DOHH2 (cell line): Measurements from ENCODE around the gene CFAP73.

ENCODE experiments used
- H3F3A ChIP-seq: fragments of 200-600 bp; sonication (generic), shearing (Covaris generic); 2 replicates; pipeline ENCODE4 v1.6.0; 2016; ENCODE audit warnings: antibody characterized with exemption, mild to moderate bottlenecking; ENCODE audit not compliant: control insufficient read depth, insufficient read depth
- H3K27ac ChIP-seq: fragments of 200-600 bp; sonication (generic); 2 replicates; pipeline ENCODE4 v1.5.1; 2014; ENCODE audit warnings: low read depth, mild to moderate bottlenecking, low read length, moderate library complexity
- H3K27me3 ChIP-seq: fragments of 200-600 bp; sonication (generic); 2 replicates; pipeline ENCODE4 v1.6.1; 2014; ENCODE audit warnings: mild to moderate bottlenecking, low read length, mixed read lengths; ENCODE audit not compliant: control insufficient read depth
- H3K36me3 ChIP-seq: fragments of 200-600 bp; sonication (generic); 2 replicates; pipeline ENCODE4 v1.6.1; 2014; ENCODE audit warnings: mild to moderate bottlenecking, low read length, moderate library complexity, mixed read lengths; ENCODE audit not compliant: control insufficient read depth
- H3K4me1 ChIP-seq: fragments of 200-600 bp; sonication (generic); 2 replicates; pipeline ENCODE4 v1.6.1; 2014; ENCODE audit warnings: mild to moderate bottlenecking, low read length, mixed read lengths; ENCODE audit not compliant: control insufficient read depth
- H3K4me2 ChIP-seq: fragments of 200-600 bp; sonication (generic); 2 replicates; pipeline ENCODE4 v1.6.0; 2014; ENCODE audit warnings: mild to moderate bottlenecking, low read length, moderate library complexity
- H3K4me3 ChIP-seq: fragments of 200-600 bp; sonication (generic); 2 replicates; pipeline ENCODE4 v1.5.1; 2014; ENCODE audit warnings: mild to moderate bottlenecking, low read length, mixed read lengths
- H3K79me2 ChIP-seq: fragments of 200-600 bp; sonication (generic); 2 replicates; pipeline ENCODE4 v1.6.1; 2014; ENCODE audit warnings: mild to moderate bottlenecking, low read length, mixed read lengths; ENCODE audit not compliant: control insufficient read depth
- H3K9me2 ChIP-seq: fragments of 200-600 bp; sonication (generic); replicated peaks from 2 replicates; pipeline ENCODE4 v1.6.1; 2014; ENCODE audit warnings: mild to moderate bottlenecking, low read length, mixed read lengths; ENCODE audit not compliant: control insufficient read depth
- H3K9me3 ChIP-seq: fragments of 200-600 bp; sonication (generic); 2 replicates; pipeline ENCODE4 v1.6.1; 2014; ENCODE audit warnings: antibody characterized with exemption, low read length, mixed read lengths; ENCODE audit not compliant: control insufficient read depth, insufficient read depth
- H4K20me1 ChIP-seq: fragments of 200-600 bp; sonication (generic); 2 replicates; pipeline ENCODE4 v1.6.0; 2014; ENCODE audit warnings: low read depth, mild to moderate bottlenecking, antibody characterized with exemption, low read length, moderate library complexity; ENCODE audit not compliant: control insufficient read depth, insufficient read depth
- EZH2phosphoT487 ChIP-seq: fragments of 200-600 bp; sonication (generic); IDR thresholded peaks from 2 replicates; pipeline ENCODE4 v1.6.1; 2017; ENCODE audit warnings: borderline replicate concordance, mild to moderate bottlenecking, antibody characterized with exemption, low read length, moderate library complexity, mixed read lengths
- TF ChIP-seq, protein P1 (sequence below): fragments of 200-600 bp; sonication (generic); IDR thresholded peaks from one replicate; pipeline ENCODE4 v1.5.1; 2014; ENCODE audit warnings: antibody characterized with exemption, mild to moderate bottlenecking, low read depth, low read length; ENCODE audit not compliant: poor library complexity, severe bottlenecking

Gene CFAP73

DNA sequence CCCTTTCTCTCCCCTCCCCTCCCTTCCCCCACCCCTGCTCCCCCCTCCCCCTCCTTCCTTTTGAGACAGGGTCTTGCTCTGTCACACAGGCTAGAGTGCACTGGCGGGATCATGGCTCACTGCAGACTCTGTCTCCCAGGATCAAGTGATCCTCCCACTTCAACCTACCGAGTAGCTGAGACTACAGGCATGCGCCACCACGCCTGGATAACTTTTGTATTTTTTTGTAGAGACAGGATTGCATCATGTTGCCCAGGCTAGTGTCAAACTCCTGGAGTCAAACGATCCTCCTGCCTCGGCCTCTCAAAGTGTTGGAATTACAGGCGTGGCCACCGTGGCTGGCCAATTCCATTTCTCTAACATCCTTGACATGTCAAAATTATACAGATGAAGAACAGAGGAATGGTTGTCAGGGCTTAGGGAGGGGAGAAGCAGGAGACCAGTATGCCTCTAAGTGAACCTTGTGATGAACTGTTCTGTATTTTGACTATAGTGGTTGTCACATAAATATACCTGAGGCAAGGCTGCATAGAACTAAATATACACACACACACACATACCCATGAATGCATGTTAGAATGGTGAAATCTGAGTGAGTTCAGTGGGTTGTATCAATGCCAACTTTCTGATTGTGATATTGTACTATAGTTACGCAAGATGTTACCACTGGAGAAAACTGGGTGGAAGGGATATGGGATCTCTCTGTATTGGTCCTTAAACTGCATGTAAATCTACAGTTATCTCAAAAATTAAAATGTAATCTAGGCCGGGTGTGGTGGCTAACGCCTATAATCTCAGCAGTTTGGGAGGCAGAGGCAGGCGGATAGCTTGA, 3.6 kb upstream of the CFAP73 start:
- Histone ChIP-seq H3K4me3 (no peak overlapping the region), H3K79me2 (no peaks in the 10 kb centered on the region), H3K9me3 (no peaks in the 10 kb centered on the region), H3K9me2 (no peaks in the 10 kb centered on the region), H3K27me3 (no peaks in the 10 kb centered on the region), H3F3A (peaks cover 5% of the 10 kb centered on the region), H4K20me1 (no peaks in the 10 kb centered on the region), H3K36me3 (no peaks in the 10 kb centered on the region), H3K27ac (no peak overlapping the region), H3K4me1 (peaks cover 29% of the 10 kb centered on the region), H3K4me2 (no peak overlapping the region)
- no peak for TF ChIP-seq EZH2phosphoT487
- TF ChIP-seq, protein P1, sequence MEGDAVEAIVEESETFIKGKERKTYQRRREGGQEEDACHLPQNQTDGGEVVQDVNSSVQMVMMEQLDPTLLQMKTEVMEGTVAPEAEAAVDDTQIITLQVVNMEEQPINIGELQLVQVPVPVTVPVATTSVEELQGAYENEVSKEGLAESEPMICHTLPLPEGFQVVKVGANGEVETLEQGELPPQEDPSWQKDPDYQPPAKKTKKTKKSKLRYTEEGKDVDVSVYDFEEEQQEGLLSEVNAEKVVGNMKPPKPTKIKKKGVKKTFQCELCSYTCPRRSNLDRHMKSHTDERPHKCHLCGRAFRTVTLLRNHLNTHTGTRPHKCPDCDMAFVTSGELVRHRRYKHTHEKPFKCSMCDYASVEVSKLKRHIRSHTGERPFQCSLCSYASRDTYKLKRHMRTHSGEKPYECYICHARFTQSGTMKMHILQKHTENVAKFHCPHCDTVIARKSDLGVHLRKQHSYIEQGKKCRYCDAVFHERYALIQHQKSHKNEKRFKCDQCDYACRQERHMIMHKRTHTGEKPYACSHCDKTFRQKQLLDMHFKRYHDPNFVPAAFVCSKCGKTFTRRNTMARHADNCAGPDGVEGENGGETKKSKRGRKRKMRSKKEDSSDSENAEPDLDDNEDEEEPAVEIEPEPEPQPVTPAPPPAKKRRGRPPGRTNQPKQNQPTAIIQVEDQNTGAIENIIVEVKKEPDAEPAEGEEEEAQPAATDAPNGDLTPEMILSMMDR: no peak

DNA sequence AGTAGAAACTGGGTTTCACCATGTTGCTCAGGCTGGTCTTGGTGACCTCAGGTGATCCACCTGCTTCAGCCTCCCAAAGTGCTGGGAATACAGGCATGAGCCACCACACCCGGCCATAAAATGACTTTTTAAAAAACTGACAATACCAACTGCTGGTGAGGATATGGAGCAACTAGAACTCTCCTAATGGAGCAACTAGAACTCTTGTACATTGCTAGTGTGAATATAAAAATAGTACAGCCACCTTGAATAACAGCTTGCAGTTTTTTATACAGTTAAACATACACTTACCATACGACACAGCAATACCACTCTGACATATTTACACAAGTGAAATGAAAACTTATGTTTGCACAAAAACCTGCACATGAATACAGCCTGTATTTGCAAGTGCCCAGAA, 2.5 kb upstream of the CFAP73 start:
- Histone ChIP-seq H3K4me2 (no peak overlapping the region), H3K9me3 (no peaks in the 10 kb centered on the region), H4K20me1 (no peaks in the 10 kb centered on the region), H3K9me2 (no peaks in the 10 kb centered on the region), H3K36me3 (no peaks in the 10 kb centered on the region), H3K79me2 (no peaks in the 10 kb centered on the region), H3K27ac (no peak overlapping the region), H3K27me3 (no peaks in the 10 kb centered on the region), H3K4me1 (peaks cover 24% of the 10 kb centered on the region), H3K4me3 (no peak overlapping the region), H3F3A (peaks cover 5% of the 10 kb centered on the region)
- TF ChIP-seq, protein P1: no peak
- TF ChIP-seq EZH2phosphoT487: no peak

DNA sequence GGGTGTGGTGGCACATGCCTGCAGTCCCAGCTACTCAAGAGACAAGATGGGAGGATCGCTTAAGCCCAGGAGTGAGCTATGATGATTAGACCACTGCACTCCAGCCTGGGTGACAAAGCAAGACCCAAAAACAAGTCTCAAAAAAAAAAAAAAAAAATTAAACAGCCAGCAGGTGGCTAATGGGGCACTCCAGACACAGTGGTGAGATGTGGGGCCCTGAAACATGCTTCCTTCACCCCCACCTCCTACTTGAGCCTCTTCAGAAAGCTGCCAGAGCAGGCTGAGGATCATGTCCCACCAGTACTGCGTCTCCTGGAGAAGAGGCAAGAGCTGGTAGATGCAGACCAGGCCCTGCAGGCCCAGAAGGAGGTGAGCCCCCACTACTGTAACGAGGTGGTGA, 2.1 kb downstream of the CFAP73 start:
- H3K27ac ChIP-seq: 0 out of 2 replicates have a peak overlapping the region, but pooled peaks have one; percentile 5
- H3K4me2 ChIP-seq: peak overlapping the region; percentile 71; the same call in 1 of the 2 replicates
- peaks cover 3% of the 10 kb centered on the region; the same call in 1 of the 2 replicates for H3K27me3 ChIP-seq
- no peaks in the 10 kb centered on the region for H3K79me2 ChIP-seq
- H3K9me3 ChIP-seq: no peaks in the 10 kb centered on the region
- no peaks in the 10 kb centered on the region for H4K20me1 ChIP-seq
- H3F3A ChIP-seq: peaks cover 13% of the 10 kb centered on the region
- no peak for TF ChIP-seq EZH2phosphoT487
- TF ChIP-seq, protein P1: peak; percentile 30
- peaks cover 4% of the 10 kb centered on the region; the same call in 1 of the 2 replicates for H3K36me3 ChIP-seq
- no peaks in the 10 kb centered on the region for H3K9me2 ChIP-seq
- H3K4me1 ChIP-seq: peaks cover 49% of the 10 kb centered on the region
- peak overlapping the region; percentile 67 for H3K4me3 ChIP-seq
